HT-29 (cell line): ENCODE results near the gene ACHE. TPM values are rescaled to one million over a fixed set of nuclear protein-coding genes. Genes with fewer than 3 reads are reported as not detected.
A peak's percentile ranks its signal among the peaks of the same experiment; 100 is the strongest.
"Not testable (repeated sequence)": the region's sequence is repeated elsewhere in the genome, so short reads cannot be mapped to it uniquely, and the experiment has no call there.

Source experiments
- DNase-seq: peaks from one replicate; pipeline ENCODE4 v3.0.0-alpha.2; 2015; ENCODE audit warnings: low spot score
- total RNA-seq: library from RNA; depleted of rRNA; stranded (reverse); fragments of >200 nt; shearing (Covaris generic); gene quantifications from 2 replicates; pipeline ENCODE4 v1.2.3, GENCODE V29; 2014; rRNA removed

ACHE gene
- total RNA-seq, result 0.13 and 1.1 TPM in 2 replicates

GRCh38 chr7:100895701-100895955, at the start of gene ACHE:
Gene ACHE, minus strand, starts transcription at chr7:100895888. Its CDS starts 1,656 bp downstream, at chr7:100894232.
- DNase-seq, result no peak

GRCh38 chr7:100944138-100944537, 48.5 kb upstream of the ACHE start:
- DNase-seq, result no peak

GRCh38 chr7:100943693-100944092, 48.0 kb upstream of the ACHE start:
- no peak for DNase-seq

- peak; percentile 91 for DNase-seq
Measured at GRCh38 chr7:100942045-100942774, 46.5 kb upstream of the ACHE start.

- DNase-seq, result not testable (repeated sequence)
Measured at GRCh38 chr7:100936167-100936566, 40.5 kb upstream of the ACHE start.

- DNase-seq, result not testable (repeated sequence)
Measured at GRCh38 chr7:100935381-100935780, 39.7 kb upstream of the ACHE start.

GRCh38 chr7:100933734-100934133, 38.0 kb upstream of the ACHE start:
- no peak for DNase-seq

- DNase-seq, result no peak
Measured at GRCh38 chr7:100929808-100930174, 34.1 kb upstream of the ACHE start.

GRCh38 chr7:100923616-100924015, 27.9 kb upstream of the ACHE start:
- not testable (repeated sequence) for DNase-seq

- DNase-seq, result no peak
Measured at GRCh38 chr7:100921039-100921438, 25.4 kb upstream of the ACHE start.

- not testable (repeated sequence) for DNase-seq
Measured at GRCh38 chr7:100919779-100920437, 24.2 kb upstream of the ACHE start.

GRCh38 chr7:100919335-100919734, 23.6 kb upstream of the ACHE start:
- not testable (repeated sequence) for DNase-seq

GRCh38 chr7:100914879-100915447, 19.3 kb upstream of the ACHE start:
- no peak for DNase-seq

GRCh38 chr7:100914208-100914878, 18.7 kb upstream of the ACHE start:
- no peak for DNase-seq

- DNase-seq, result no peak
Measured at GRCh38 chr7:100911484-100911883, 15.8 kb upstream of the ACHE start.

- not testable (repeated sequence) for DNase-seq
Measured at GRCh38 chr7:100910443-100910842, 14.8 kb upstream of the ACHE start.

- DNase-seq, result no peak
Measured at GRCh38 chr7:100908512-100908911, 12.8 kb upstream of the ACHE start.

- no peak for DNase-seq
Measured at GRCh38 chr7:100902638-100903037, 7.0 kb upstream of the ACHE start.

GRCh38 chr7:100901921-100902332, 6.2 kb upstream of the ACHE start:
- no peak for DNase-seq

GRCh38 chr7:100900978-100901377, 5.3 kb upstream of the ACHE start:
- no peak for DNase-seq

- no peak for DNase-seq
Measured at GRCh38 chr7:100899432-100899831, 3.7 kb upstream of the ACHE start.

GRCh38 chr7:100897772-100898454, 2.2 kb upstream of the ACHE start:
- DNase-seq, result peak; percentile 32
